Lower leg skin (tissue), 4 donors: ENCODE results near the gene RANBP6. TPM values are rescaled to one million over a fixed set of nuclear protein-coding genes. Genes with fewer than 3 reads are reported as not detected.
"Not testable (repeated sequence)": the region's sequence is repeated elsewhere in the genome, so short reads cannot be mapped to it uniquely, and the experiment has no call there.

Experiments used
- DNase-seq, 2 donors: peaks; one replicate each; pipeline ENCODE4 v3.0.0-alpha.2; 2019; ENCODE audit warnings: low spot score in 2 of 2
- H3K4me3 ChIP-seq: fragments of 200-600 bp; sonication (generic); 2 replicates; pipeline ENCODE4 v1.5.1; 2017; ENCODE audit warnings: mild to moderate bottlenecking, low read depth; ENCODE audit not compliant: poor library complexity, severe bottlenecking
- POLR2A ChIP-seq, 2 donors: fragments of 450-650 bp; IDR thresholded peaks; one replicate each; pipeline ENCODE4 v1.6.1; 2016 to 2017; ENCODE audit warnings: antibody characterized with exemption in 2 of 2, mild to moderate bottlenecking in 1 of 2, moderate library complexity in 1 of 2
- WGBS, 2 donors: methylation state at CpG; one replicate each; pipeline ENCODE4 v1.1.5; 2018; 5-methylcytosine and 5-hydroxymethylcytosine counted together
- intact Hi-C: fragments of 100-400 bp; cut with DNase I; formaldehyde crosslinking; loops from one replicate; pipeline ENCODE4 v1.15.0; 2023; ENCODE audit warnings: low total_unique reads
- total RNA-seq, 4 donors: library from RNA; depleted of rRNA; stranded (reverse); fragments of >200 nt; gene quantifications; one replicate each; pipeline ENCODE4 v1.1.0, GENCODE V29; 2016
- TF ChIP-seq, protein P1 (sequence below), 3 donors: fragments of 450-650 bp; IDR thresholded peaks; one replicate each; pipeline ENCODE4 v1.5.1; 2016; ENCODE audit warnings: antibody characterized with exemption in 3 of 3, mild to moderate bottlenecking in 3 of 3, moderate library complexity in 2 of 3

RANBP6 gene
- 10 to 100 TPM; 16.0 to 19.8 (median 17.9) TPM for total RNA-seq

DNA sequence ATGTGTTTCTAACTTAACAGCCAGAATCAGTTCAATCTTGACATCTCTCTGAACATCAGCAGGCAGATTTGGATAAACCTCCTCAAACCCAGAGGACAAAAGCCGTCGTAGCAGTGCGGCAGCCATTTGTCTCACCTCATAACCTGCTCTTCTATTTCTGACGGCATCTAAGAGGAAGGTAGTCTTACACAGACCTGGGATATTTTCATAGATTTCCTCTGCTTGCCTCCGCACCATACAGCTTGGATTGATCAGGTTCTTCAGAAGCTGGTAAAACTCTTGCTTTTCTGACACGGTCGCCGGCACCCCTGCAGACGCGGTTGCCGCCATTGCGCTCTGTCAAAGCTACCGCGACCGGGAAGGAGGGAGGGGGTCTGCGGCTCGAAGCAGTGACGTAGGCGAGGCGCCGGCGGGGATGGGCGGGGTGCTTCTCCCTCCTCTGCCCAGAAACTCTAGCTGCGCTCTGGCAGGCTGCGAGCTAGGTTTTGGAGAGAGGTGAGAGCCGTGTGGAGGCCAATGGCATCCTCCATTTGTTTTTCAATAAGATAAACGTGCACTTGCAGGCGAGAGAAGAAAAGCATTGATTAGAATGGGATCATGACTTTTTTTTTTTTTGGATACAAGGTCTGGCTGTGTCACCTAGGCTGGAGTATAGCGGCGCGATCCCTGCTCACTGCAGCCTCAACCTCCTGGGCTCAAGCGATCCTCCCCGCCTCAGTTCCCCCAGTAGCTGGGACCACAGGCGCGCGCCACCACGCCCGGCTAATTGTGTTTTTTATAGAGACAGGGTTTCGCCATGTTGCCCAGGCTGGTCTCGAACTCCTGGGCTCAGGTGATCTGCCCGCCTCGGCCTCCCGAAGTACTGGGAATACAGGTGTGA lies at the start of gene RANBP6:
TSS of gene RANBP6 (minus strand) at position 347 of the 880 bp plus-strand sequence. CDS start at position 330, 17 bp downstream.
- 4 to 12% methylated on average over 34 to 43 of the region's 43 CpGs for WGBS, 2 donors
- DNase-seq = peak; percentile 91 to 98
- intact Hi-C loops = no loop called here

DNA sequence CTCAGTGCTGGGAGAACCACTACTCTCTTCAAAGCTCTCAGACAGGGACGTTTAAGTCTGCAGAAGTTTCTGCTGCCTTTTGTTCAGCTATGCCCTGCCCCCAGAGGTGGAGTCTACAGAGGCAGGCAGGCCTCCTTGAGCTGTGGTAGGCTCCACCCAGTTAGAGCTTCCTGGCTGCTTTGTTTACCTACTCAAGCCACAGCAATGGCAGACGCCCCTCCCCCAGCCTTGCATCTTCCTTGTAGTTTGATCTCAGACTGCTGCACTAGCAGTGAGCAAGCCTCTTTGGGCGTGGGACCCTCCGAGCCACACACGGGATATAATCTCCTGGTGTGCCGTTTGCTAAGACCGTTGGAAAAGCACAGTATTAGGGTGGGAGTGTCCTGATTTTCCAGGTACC lies 47.7 kb upstream of the RANBP6 start:
- 89 to 91% methylated on average over 7 of the region's 7 CpGs for WGBS, 2 donors
- intact Hi-C loops = not testable (repeated sequence)

More for the DNA sequence above, at the start of gene RANBP6:
- H3K4me3 ChIP-seq = peak within 1 kb of the TSS; percentile 56
- no peak for TF ChIP-seq POLR2A (IDR thresholded peaks at IDR 0.05)
- TF ChIP-seq, protein P1, sequence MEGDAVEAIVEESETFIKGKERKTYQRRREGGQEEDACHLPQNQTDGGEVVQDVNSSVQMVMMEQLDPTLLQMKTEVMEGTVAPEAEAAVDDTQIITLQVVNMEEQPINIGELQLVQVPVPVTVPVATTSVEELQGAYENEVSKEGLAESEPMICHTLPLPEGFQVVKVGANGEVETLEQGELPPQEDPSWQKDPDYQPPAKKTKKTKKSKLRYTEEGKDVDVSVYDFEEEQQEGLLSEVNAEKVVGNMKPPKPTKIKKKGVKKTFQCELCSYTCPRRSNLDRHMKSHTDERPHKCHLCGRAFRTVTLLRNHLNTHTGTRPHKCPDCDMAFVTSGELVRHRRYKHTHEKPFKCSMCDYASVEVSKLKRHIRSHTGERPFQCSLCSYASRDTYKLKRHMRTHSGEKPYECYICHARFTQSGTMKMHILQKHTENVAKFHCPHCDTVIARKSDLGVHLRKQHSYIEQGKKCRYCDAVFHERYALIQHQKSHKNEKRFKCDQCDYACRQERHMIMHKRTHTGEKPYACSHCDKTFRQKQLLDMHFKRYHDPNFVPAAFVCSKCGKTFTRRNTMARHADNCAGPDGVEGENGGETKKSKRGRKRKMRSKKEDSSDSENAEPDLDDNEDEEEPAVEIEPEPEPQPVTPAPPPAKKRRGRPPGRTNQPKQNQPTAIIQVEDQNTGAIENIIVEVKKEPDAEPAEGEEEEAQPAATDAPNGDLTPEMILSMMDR (IDR thresholded peaks at IDR 0.05) = no peak

GRCh38 chr9:6055666-6056065 lies 40.2 kb upstream of the RANBP6 start:
- TF ChIP-seq, protein P1 (IDR thresholded peaks at IDR 0.05) = no peak
- no peak for TF ChIP-seq POLR2A (IDR thresholded peaks at IDR 0.05)
- no peak overlapping the region for H3K4me3 ChIP-seq
- intact Hi-C loops = loop anchor here (2.0 to 10.0 kb wide), 3 partner anchors 59 to 239 kb away; no protein-coding TSS in a partner anchor
- WGBS, 2 donors = 55 to 56% methylated on average over 3 of the region's 3 CpGs
- no peak for DNase-seq

More for the DNA sequence above, 47.7 kb upstream of the RANBP6 start:
- DNase-seq, H3K4me3 ChIP-seq: not testable (repeated sequence)

GRCh38 chr9:6055216-6055615 lies 39.8 kb upstream of the RANBP6 start:
- DNase-seq = peak in 1 of 2 donors; percentile 76
- no peak for TF ChIP-seq POLR2A (IDR thresholded peaks at IDR 0.05)
- TF ChIP-seq, protein P1 (IDR thresholded peaks at IDR 0.05) = no peak
- no peak overlapping the region for H3K4me3 ChIP-seq
- WGBS, 2 donors = 29 to 32% methylated on average over 2 of the region's 2 CpGs
- intact Hi-C loops = loop anchor here (2.0 to 10.0 kb wide), 3 partner anchors 60 to 240 kb away; no protein-coding TSS in a partner anchor

GRCh38 chr9:6054280-6055099 lies 39.1 kb upstream of the RANBP6 start:
- intact Hi-C loops = loop anchor here (2.0 to 10.0 kb wide), 3 partner anchors 60 to 240 kb away; no protein-coding TSS in a partner anchor
- no peak overlapping the region for H3K4me3 ChIP-seq
- WGBS, 2 donors = 14 to 18% methylated on average over 3 of the region's 3 CpGs
- DNase-seq = peak in 1 of 2 donors; percentile 28
- TF ChIP-seq POLR2A (IDR thresholded peaks at IDR 0.05) = no peak
- TF ChIP-seq, protein P1 (IDR thresholded peaks at IDR 0.05) = no peak
